SKM-1 treated with dmso at 0.1 percent for 144 hours (cell line): ENCODE measurements around the gene TSPOAP1.

Experiments
- DNase-seq: peaks from one replicate; lab custom pipeline; 2025; ENCODE audit not compliant: unreplicated experiment; lab: John Stamatoyannopoulos, UW

Gene TSPOAP1

DNA sequence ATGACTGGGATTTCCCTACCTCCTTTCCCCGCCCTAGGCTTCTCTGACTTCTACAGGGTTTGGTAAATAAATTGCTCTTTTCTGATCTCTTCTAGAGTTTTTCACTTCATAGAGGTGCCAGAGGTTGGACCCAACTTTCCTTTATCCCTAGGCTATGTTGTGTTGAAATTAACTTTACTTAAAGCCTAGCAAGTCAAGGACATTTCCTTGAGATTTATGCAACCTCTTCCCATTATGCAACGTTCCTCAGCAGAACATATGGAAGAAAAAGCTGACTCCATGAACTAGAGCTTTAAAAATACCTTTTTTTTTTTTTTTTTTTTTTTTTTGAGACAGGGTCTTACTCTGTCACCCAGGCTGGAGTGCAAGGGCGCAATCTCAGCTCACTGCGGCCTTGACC lies 63.3 kb downstream of the TSPOAP1 start:
- no peak for DNase-seq

DNA sequence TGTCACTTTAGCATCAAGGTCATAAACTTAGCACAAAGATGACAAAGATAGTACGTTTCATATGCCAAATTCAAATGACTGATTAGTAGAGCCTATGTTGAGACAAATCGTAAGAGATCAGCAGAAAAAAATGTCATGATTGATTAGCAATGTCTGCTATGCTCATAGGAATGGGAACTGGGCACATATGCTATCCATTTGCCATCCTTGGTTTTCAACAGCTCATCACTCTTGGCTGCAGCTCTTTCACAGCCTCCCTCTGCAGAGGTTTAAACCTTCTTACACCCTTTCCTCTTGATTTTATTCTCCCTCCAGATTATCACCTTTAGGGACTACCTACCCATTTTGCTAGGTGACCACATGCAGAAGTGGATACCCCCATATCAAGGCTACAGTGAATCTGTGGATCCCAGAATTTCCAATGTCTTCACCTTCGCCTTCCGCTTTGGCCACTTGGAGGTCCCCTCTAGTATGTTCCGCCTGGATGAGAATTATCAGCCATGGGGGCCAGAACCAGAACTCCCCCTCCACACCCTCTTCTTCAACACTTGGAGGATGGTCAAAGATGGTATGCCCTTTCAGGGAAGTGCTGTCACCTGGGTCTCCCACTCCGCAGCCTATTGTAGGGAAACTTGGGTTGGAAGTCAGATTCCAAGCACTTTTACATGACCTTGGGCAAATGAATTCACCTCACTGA lies 64.0 kb downstream of the TSPOAP1 start:
- DNase-seq: no peak

DNA sequence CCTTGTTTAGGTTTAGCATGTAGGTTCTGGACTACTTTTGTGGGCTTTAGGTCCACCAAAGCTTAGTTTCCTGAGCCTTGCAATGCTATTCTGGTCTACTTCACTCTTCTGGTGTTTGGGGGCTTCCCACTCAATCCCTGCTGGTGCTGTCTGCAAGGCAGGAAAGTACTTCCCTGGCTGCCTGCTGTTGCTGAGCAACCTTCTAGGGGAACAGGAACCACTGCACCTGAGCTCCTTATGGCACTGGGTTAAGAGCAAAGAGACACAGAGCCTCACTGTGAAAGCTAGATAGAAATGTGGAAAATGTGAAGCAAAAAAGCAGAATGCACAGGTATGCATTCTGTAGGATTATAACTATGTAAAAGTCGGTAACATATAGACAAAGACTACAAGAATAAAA lies 64.8 kb downstream of the TSPOAP1 start:
- DNase-seq: no peak

DNA sequence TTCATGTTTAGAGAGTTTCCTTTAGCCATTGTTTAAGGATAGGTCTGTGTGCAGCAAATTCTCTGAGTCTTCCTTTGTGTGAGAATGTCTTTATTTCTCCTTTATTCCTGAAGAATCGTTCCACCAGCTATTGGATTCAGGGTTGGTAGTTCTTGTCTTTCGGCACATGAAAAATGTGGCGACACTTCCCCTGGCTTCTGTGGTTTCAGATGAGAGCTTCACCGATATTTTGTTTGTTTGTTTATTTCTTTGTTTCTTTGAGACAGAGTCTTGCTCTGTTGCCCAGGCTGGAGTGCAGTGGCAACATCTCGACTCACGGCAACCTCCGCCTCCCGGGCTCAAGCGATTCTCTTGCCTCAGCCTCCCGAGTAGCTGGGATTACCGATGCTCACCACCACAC lies 66.4 kb downstream of the TSPOAP1 start:
- DNase-seq: no peak

DNA sequence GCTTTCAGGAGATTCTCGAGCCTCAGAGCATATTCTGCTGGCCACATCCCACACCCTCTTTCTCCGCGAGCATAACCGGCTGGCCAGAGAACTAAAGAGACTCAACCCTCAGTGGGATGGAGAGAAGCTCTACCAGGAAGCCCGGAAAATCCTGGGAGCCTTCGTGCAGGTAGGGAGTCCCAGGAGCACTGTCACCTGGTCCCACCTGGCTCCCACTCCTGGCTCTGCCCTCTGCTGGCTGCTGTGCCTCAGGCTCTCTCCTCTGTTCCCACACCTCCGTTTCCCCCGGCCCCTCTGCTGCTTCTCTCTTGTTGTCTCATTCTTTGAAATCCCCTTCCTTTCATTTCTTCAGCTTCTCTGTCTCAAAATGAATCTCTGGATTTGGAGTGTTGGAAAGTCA lies 73.8 kb downstream of the TSPOAP1 start:
- no peak for DNase-seq

DNA sequence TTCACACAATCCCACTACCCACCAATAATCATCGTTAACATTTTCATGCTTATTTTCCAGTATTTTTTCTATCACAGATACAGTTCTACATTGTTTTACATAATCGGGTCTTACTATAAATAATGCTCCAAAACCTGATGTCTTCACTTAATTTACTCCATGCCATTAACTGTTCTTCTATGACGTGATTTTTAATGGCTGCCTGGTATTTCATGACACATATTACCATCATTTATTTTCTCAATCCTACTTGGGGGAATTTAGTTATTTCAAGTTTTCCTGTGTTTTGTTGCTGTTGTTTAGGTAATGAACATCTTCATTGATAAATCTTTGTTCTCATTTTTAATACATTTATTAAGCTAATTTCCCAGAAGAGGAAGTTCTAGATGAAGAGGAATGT lies 75.5 kb downstream of the TSPOAP1 start:
- DNase-seq: no peak

DNA sequence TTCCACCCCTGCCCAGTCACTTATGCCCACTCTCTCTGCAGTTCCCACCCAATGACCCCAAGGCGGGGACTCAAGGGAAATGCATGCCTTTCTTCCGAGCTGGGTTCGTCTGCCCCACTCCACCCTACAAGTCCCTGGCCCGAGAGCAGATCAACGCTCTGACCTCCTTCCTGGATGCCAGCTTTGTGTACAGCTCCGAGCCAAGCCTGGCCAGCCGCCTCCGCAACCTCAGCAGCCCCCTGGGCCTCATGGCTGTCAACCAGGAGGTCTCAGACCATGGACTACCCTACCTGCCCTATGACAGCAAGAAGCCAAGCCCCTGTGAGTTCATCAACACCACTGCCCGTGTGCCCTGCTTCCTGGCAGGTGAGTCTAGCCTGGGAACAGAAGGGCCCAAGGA lies 76.5 kb downstream of the TSPOAP1 start:
- no peak for DNase-seq
